ENCODE results near the gene DNMBP.

- TF ChIP-seq CTCF (IDR thresholded peaks at IDR 0.05; ENCODE audit: insufficient read depth, low read length) (no peak), SPI1 (IDR thresholded peaks at IDR 0.05; ENCODE audit: borderline replicate concordance, low read depth) (no peak)
These were observed 2.3 kb downstream of the DNMBP start for GRCh38 chr10:100007231-100008141.

All from HL-60 (cell line).